HG03469 (cell line): Measurements from ENCODE around the gene ZDHHC8.

ENCODE experiments used
- ATAC-seq: cut with Tn5 transposase; IDR thresholded peaks from one replicate; pipeline ENCODE4 v1.9.1; 2021; ENCODE audit warnings: mild to moderate bottlenecking, moderate library complexity, moderate number of reproducible peaks; ENCODE audit not compliant: unreplicated experiment

ZDHHC8 gene

DNA sequence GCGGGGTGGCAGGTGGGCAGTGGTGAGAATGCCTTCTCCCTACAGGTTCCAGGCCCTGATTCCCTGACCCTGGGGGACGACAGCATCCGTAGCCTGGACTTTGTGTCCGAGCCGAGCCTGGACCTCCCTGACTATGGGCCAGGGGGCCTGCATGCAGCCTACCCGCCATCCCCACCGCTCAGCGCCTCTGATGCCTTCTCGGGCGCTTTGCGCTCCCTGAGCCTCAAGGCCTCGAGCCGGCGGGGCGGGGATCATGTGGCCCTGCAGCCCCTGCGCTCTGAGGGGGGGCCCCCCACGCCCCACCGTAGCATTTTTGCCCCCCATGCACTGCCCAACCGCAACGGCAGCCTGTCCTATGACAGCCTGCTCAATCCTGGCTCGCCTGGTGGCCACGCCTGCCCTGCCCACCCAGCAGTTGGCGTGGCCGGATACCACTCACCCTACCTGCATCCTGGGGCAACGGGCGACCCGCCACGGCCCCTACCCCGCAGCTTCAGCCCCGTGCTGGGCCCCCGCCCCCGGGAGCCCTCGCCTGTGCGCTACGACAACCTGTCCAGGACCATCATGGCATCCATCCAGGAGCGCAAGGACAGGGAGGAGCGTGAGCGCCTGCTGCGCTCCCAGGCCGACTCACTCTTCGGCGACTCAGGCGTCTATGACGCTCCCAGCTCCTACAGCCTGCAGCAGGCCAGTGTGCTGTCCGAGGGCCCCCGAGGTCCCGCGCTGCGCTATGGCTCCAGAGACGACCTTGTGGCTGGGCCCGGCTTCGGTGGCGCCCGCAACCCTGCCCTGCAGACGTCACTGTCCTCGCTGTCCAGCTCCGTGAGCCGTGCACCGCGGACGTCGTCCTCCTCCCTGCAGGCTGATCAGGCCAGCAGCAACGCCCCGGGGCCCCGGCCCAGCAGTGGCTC lies 11.4 kb downstream of the ZDHHC8 start:
- ATAC-seq = no peak

DNA sequence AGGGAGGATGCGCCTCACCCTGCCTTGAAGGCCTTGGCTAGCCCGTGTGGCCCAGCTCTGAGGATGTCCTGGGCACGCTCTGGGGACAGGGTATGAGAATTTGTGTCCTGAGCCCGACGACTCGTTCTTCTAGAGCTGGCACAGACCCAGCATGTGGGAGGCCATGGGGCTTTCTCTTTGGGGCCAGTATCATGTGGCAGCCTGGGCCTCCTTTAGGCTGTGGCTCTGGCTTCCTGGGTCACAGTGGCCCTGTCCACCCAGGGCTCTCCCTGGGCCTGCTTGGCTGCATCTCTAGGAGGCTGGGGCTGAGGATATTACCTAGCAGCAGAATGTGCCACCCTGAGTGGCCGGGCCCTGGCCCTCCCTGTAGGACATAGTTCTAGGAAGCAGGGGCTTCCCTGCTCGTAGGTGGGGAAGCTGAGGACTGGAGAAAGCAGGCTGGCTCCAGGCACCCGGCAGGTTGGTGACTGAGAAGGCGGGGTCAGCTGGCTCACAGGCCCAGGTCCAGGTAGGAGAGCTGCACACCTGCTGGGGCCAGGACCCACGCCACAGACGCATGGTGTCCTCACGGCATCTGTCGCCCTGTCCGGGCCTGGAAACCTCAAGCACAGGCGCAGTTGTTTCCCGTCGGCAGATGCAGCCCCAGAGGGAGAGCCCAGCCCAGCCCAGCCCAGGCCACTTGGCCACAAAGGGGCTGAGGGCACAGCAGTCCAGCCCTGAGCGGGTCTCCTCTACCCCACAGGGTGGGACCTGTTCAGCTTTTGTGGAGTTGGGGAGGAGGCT lies 12.5 kb downstream of the ZDHHC8 start:
- no peak for ATAC-seq

DNA sequence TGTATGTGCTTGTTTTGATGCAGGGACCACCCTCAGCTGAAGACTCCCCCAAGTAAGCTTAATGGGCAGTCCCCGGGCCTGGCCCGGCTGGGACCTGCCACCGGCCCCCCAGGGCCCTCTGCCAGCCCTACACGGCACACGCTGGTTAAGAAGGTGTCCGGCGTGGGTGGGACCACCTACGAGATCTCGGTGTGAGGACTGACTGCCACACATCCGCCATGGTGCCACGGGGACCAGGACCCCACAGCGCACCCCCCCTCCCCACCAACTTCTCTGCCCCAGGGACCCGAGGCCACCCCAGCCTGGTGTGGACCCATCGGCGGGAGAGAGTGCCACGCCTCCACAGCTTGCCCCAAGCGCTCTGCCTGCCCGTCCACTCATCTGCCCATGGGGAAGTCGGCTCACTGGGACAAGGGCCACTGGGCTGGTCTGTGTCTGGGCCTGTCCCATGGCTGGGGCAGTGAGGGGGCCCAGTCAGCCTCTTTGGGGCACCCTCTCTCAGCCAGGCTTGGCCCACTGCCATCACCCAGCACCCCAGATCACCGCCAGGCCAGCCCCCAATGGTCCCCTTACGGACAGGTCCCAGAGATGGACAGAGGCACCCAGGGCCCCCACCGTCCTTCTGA lies 13.7 kb downstream of the ZDHHC8 start:
- ATAC-seq = no peak

DNA sequence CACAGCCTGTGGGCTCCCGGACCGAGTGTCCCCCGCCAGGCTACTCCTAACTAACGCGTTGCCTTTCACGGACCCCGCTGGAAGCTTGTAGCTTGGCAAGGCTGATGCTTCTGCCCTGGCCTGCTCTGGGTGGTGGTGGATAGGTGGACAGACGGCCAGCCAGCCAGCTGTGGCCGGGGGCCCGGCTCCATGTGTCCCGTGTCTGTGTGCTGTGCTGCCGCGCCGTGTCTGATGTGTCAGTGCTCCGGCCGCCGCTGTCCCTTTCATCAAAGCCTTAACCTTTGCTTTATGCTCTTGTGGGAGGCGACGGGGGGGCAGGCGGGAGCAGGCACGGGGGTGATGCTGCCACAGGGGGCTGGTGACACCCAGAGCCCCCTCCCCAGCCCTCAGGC lies 14.2 kb downstream of the ZDHHC8 start:
- ATAC-seq = no peak

DNA sequence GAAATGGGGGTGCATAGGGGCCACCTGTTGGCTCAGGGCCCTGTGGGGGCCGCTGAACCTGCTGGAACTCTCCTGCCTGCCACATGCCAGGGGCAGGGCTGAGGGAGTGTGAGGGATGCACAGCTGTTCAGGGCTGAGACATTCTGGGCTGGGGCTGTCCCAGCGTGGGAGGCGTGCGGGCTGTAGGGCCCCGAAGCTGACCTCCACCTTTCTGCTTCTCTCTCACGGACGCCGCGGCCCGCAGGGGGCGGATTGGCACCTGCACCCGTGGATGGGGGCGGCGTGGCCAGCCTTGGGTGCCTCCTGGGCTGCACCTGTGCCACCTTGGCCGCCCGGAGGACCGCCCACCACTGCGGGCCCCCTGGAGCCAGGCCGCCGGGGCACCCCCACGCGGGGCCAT lies 15.2 kb downstream of the ZDHHC8 start:
- no peak for ATAC-seq

DNA sequence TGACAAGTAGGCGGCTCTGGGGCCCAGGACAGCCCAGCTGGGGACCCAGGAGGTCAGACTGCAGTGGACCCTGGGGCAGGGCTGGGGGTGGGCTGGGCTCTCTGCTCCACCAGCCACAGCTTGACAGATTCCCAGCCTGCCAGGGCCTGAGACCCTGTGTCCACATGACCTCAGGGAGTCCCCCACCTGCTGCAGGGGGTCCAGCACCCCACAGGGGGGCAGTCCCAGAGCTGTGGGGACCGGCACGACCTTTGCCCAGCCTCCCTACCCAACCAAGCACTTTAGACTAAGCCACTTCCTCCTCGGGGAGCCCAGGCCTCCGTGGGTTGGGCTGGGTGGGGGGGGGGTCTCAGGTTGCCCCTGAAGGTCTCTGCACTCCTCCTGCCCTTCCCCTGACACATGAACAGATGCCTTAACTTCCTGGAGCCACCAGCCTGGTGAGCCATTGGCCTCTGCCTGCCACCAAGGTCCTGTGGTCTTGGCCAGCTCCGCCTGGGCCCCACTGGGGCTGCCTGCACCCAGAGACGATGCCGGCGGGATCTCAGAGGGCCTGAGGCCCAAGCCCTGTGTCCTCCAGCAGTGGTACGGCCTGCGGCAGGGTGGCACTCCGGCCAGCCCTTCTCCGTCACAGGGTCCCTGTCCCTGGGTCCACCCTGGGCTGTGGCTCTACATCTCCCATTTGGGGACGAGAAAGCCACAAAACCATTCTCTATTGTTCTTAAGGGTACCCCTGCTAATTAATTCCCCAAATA lies 15.8 kb downstream of the ZDHHC8 start:
- ATAC-seq = no peak

DNA sequence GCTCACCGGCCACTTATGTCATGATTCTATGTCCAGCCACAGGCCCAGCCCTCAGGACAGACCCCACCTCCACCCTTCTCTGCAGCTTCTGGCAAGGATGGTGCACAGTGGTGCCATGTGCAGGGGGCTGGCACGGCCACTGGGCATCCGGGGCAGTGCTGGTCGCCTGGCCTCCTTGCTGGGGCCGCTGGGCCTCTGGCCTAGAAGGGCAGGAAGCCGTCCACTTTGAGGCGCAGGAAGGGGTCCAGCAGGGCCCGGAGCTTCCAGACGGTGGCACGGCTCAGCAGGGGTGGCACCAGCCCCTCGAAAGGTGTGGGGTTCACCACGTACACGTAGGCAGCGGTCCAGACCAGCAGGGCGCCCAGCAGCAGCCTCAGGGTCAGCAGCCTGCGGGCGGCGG lies 16.8 kb downstream of the ZDHHC8 start:
- no peak for ATAC-seq

DNA sequence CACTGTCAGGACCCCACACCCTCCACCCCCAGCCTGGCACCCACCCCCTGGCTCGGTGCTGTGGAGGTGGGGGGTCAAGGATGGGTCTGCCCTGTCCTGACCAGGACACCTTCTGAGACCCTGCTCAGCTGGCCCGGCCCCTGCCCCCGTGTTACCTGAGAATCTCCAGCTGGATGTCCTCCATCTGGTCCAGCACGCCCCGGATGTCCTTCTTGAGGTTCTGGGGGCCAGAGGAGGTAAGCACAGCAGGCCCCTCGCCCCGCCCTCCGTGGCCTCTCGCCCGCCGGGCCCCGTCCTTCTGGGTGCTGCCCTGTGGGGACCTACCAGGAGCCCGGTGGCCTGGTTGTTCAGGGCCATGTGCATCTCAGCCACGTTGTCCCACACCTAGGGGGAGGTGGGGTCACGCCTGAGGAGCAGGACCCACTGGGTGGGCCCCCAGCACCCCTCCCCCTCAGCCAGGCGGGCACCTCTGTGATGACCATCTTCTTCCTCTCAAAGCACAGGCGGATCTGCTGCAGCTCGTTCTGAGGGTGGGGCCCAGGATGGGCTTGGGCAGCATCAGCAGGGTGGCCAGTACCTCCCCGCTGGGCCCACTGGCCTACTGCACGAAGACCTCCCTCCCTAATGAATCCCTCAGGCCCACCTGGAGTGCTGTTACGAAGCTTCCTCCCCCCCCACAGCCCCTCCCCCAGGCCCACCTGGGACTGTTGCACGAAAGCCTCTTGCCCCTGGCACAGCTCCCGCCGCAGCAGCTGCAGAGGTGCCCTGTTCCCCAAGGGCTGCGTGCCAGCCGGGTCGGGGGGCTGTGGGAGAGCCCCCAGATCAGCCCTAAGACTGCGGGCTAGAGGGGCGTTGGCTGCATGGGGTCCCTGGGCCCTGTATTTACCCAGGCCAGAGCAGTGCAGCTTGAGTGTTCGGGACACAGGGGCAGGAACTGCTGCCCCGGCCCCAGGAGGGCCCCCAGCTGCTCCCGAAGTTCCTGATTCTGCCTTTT lies 17.9 kb downstream of the ZDHHC8 start:
- ATAC-seq = no peak

DNA sequence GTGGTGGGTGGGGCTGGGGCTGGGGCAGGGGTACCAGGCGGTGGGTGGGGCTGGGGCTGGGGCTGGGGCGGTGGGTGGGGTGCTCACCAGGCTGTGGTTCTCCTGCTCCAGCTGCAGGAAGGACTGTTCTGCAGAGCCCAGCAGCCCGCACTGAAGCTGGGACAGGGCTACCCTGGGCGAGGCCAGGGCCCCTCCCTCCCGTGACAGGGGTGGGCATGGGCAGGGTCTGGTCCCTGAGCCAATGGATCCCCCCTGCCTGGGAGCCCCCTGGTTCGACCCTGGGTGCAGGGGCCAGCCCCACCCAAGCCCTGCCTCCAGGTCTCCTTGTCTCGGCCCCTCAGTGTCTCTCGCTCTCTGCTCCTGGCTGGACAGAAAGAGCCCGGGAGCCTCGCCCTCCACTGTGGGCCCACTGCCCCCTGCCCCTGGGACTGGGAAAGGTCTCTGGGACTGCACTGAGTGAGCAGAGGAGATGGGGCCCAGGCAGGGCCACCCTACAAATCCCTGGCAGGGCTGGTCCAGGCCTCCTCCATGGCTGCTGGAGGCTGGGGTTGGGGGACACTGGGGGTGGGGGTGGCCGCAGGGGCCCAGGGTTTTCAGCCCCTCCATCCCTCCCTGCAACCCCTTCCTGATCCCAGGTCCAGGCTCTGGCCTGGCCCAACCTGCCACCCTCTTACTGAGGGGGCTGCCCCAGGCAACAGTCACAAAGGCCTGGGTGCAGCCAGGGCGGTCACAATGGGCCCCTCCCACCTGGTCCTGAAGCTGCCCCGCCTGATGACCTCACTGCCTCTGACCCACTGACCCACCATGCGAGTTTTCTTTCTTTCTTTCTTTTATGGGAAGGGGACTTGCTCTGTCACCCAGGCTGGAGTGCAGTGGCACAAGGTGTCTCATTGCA lies 19.0 kb downstream of the ZDHHC8 start, which contains the start of gene CCDC188:
TSS of gene CCDC188 (minus strand) at position 675 of the 895 bp plus-strand sequence. CDS start at position 606, 69 bp downstream.
- ATAC-seq = no peak

DNA sequence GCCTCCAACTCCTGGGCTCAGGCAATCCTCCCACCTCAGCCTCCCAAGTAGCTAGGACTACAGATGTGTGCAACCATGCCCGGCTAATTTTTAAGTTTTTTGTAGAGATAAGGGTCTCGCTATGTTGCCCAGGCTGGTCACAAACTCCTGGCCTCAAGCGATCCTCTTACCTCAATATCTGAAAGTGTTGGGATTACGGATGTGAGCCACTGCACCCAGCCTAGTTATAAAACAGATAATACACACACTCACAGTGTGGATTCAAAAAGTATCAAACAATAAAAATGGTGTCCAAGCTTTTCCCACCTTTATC lies 19.6 kb downstream of the ZDHHC8 start:
- no peak for ATAC-seq

DNA sequence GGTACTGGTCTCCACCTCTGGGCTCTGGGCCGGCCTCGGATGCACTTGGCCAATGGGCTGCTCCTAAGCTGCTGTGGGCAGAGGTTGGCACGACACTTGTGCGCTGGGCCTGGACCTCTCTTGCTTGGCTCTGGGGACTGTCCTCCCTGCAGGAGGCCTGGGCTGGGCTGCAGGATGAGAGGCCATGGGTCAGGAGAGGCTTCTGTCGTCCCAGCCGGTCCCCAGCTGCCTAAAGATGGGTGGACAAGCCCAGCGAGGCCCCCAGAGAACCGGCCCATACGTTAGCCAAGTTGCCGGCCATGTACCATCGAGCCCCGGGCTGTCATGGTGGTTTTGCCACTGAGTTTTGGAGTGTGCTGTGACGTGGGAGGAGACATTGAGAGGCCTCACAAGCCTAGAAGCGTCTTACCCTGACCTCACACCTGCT lies 20.9 kb downstream of the ZDHHC8 start:
- no peak for ATAC-seq

DNA sequence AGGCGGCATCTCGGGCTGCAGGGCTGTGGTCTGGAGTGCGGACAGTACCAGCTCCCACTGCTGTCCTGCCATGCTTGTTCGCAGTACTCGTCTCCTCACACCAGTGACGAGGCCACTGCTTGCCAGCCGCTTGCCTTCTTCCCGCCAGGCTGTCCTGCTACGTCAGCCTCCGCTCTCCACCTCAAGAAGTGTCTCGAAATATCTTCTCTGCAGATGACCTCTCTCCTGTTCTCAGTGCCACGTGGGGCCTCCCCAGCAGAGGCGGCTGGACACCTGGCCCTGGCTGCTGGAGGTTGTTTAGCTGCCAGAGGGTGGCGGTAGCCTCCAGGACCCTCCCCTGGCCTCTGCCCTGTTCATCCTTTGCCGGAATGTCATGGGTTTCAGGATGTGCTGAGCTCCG lies 22.3 kb downstream of the ZDHHC8 start:
- no peak for ATAC-seq

DNA sequence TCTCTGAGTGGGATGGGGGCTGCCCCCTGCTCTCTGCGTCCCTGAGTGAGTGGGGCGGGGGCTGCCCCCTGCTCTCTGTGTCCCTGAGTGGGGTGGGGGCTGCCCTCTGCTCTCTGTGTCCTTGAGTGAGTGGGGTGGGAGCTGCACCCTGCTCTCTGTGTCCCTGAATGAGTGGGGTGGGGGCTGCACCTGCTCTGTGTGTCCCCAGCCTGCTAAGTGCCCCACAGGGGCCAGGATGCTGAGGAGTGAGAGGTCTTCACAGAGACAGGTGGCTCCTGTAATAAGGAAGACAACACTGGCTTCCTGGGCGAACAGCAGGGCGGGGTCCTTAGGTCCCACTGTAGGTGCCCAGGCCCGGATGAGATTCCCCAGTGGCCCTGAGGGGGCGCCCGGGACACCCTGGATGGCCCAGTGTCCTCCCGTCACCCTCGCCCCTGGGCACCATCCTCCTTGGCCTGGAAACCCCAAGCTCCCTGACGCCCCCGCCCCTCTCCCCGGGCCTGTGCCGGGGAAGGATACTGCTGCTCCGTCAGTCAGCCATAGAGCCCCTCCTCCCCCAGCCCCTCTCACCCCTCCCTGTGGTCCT lies 23.1 kb downstream of the ZDHHC8 start:
- ATAC-seq = no peak

DNA sequence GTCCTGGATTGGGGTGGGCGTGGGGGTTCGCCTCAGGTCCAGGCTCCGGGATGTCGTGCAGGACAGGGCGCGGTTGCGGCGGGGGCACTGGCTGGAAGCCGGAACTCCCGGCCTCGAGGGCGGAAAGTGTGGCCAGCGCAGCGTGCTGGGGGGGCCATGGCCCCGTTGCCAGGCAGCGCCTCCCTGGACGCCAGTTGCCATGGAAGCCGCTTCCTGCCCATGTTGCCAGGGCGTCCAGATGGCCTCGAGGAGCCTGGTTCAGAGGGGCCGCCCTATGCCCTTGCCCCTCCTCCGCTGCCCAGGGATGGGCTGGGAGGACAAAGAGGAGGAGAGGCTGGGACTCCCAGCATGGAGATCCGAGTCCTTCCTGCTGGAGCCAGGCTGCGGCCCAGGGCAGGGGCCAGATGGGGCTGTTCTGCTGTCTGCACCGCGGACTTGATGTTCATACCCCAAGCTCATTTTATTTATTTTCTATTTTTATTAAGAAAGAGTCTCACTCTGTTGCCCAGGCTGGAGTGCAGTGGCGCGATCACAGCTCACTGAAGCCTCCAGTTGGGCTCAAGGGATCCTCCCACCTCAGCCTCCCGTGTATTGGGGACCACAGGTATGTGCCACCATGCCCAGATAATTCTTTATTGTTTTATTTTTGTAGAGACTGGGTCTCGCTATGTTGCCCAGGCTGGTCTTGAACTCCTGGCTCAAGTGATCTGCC lies 23.9 kb downstream of the ZDHHC8 start:
- no peak for ATAC-seq

DNA sequence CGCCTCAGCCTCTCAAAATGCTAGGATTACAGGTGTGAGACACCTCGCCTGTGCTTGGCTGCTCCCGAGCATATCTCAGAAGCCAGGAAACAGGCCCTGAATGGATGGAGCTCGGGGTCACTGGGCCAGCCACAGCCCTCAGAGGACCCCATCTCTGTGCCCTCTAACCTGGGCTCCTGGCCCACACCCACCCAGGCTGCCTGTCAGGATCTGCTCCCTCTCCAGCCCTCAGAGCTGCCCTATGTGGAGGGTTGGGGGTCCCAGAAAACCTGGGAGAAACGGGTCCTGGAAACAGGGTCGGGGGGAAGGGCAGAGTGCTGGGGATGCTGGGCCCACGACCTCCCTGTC lies 24.4 kb downstream of the ZDHHC8 start:
- ATAC-seq = no peak

DNA sequence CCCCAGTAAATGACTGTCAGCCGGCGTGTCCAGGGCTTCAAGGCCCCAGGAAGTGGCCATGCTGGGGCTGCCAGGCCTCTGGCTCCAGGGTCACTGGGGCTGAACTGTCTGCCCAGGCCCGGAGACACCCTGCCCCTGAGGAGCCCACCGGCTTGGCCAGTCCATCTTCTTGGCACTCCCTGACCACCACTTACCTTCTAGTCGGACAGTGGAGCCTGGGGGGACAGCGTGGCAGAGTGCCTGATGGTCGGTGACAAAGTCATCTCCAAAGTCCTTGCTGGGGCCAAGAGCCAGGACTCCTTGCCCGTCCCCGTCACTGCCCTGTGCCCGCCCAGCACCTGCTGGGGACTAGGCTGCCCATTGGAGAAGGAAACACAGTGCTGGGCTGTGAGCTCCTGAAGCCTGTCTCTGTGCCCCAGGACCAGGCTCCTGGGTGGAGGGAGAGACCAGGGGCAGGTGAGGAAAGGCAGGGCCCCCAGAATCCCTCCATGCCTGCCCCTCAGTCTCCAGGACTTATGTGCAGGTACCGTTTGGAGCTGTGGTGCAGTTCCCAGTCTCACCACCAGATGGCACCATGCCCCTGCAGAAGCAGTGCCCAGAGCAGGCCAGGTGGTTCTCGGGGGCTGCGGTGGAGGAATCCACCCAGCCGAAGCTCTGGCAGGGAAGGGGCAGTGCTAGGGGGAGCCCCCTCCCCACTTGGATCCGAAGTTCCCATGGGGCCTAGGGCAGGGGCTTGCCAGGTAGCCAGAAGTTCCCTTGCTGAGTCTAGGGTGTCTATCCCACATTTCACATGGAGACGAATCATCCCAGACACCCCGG lies 25.2 kb downstream of the ZDHHC8 start:
- ATAC-seq = no peak
